ENCODE data around the gene TVP23B.
"Not testable (repeated sequence)": the region's sequence is repeated elsewhere in the genome, so short reads cannot be mapped to it uniquely, and the experiment has no call there.

DNA sequence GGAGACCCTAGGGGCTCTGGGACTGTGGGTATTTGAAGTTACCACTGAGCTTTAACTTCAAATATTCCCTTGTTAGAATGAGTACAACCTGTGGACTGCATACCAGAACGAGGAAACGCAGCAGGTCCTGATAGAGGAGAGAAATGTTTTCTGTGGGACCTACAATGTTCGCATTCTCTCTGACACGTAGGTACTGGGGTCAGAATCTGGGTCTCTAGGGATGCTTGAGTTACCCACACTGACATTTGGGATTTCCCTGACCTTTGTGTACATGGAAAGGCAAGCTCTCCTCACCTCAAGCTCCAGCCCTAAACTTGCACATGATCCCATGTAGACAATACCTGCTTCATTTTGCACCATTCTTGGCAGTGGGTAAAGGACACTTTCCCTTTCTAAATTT, 25.0 kb upstream of the TVP23B start:
- TF ChIP-seq, protein P1, sequence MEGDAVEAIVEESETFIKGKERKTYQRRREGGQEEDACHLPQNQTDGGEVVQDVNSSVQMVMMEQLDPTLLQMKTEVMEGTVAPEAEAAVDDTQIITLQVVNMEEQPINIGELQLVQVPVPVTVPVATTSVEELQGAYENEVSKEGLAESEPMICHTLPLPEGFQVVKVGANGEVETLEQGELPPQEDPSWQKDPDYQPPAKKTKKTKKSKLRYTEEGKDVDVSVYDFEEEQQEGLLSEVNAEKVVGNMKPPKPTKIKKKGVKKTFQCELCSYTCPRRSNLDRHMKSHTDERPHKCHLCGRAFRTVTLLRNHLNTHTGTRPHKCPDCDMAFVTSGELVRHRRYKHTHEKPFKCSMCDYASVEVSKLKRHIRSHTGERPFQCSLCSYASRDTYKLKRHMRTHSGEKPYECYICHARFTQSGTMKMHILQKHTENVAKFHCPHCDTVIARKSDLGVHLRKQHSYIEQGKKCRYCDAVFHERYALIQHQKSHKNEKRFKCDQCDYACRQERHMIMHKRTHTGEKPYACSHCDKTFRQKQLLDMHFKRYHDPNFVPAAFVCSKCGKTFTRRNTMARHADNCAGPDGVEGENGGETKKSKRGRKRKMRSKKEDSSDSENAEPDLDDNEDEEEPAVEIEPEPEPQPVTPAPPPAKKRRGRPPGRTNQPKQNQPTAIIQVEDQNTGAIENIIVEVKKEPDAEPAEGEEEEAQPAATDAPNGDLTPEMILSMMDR (IDR thresholded peaks at IDR 0.05), result not testable (repeated sequence)
- TF ChIP-seq YY1 (IDR thresholded peaks at IDR 0.05; ENCODE audit: low read depth); GABPA (IDR thresholded peaks at IDR 0.05; ENCODE audit: low read depth); CHD2 (IDR thresholded peaks at IDR 0.05; ENCODE audit: low read length, partially characterized antibody); SIN3A (IDR thresholded peaks at IDR 0.05; ENCODE audit: borderline replicate concordance, low read depth, low read length); FOXJ3 (CRISPR knock-in tag; IDR thresholded peaks at IDR 0.05); EP300 (IDR thresholded peaks at IDR 0.05; ENCODE audit: borderline replicate concordance in 1 of 2, low read depth in 1 of 2, low read length in 1 of 2); MXI1 (IDR thresholded peaks at IDR 0.05; ENCODE audit: low read depth, low read length); RXRA (IDR thresholded peaks at IDR 0.05; ENCODE audit: borderline replicate concordance, low read depth): not testable (repeated sequence)
- TF ChIP-seq, protein P2, sequence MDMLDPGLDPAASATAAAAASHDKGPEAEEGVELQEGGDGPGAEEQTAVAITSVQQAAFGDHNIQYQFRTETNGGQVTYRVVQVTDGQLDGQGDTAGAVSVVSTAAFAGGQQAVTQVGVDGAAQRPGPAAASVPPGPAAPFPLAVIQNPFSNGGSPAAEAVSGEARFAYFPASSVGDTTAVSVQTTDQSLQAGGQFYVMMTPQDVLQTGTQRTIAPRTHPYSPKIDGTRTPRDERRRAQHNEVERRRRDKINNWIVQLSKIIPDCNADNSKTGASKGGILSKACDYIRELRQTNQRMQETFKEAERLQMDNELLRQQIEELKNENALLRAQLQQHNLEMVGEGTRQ (IDR thresholded peaks at IDR 0.05; ENCODE audit: borderline replicate concordance, low read depth, low read length), result not testable (repeated sequence)
